RCC 7860 (cell line): ENCODE results near the gene SCAF11.
"Not testable (repeated sequence)": the region's sequence is repeated elsewhere in the genome, so short reads cannot be mapped to it uniquely, and the experiment has no call there.

Source experiments
- DNase-seq: peaks from one replicate; pipeline ENCODE4 v3.0.0-alpha.2; 2015; ENCODE audit warnings: low spot score
- FAIRE-seq: peaks from 2 replicates; lab custom pipeline; 2012; peaks lifted over from hg19 to GRCh38; lab: Jason Lieb, UNC

SCAF11 gene, protein sequence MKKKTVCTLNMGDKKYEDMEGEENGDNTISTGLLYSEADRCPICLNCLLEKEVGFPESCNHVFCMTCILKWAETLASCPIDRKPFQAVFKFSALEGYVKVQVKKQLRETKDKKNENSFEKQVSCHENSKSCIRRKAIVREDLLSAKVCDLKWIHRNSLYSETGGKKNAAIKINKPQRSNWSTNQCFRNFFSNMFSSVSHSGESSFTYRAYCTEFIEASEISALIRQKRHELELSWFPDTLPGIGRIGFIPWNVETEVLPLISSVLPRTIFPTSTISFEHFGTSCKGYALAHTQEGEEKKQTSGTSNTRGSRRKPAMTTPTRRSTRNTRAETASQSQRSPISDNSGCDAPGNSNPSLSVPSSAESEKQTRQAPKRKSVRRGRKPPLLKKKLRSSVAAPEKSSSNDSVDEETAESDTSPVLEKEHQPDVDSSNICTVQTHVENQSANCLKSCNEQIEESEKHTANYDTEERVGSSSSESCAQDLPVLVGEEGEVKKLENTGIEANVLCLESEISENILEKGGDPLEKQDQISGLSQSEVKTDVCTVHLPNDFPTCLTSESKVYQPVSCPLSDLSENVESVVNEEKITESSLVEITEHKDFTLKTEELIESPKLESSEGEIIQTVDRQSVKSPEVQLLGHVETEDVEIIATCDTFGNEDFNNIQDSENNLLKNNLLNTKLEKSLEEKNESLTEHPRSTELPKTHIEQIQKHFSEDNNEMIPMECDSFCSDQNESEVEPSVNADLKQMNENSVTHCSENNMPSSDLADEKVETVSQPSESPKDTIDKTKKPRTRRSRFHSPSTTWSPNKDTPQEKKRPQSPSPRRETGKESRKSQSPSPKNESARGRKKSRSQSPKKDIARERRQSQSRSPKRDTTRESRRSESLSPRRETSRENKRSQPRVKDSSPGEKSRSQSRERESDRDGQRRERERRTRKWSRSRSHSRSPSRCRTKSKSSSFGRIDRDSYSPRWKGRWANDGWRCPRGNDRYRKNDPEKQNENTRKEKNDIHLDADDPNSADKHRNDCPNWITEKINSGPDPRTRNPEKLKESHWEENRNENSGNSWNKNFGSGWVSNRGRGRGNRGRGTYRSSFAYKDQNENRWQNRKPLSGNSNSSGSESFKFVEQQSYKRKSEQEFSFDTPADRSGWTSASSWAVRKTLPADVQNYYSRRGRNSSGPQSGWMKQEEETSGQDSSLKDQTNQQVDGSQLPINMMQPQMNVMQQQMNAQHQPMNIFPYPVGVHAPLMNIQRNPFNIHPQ (N-terminal part only)

DNA sequence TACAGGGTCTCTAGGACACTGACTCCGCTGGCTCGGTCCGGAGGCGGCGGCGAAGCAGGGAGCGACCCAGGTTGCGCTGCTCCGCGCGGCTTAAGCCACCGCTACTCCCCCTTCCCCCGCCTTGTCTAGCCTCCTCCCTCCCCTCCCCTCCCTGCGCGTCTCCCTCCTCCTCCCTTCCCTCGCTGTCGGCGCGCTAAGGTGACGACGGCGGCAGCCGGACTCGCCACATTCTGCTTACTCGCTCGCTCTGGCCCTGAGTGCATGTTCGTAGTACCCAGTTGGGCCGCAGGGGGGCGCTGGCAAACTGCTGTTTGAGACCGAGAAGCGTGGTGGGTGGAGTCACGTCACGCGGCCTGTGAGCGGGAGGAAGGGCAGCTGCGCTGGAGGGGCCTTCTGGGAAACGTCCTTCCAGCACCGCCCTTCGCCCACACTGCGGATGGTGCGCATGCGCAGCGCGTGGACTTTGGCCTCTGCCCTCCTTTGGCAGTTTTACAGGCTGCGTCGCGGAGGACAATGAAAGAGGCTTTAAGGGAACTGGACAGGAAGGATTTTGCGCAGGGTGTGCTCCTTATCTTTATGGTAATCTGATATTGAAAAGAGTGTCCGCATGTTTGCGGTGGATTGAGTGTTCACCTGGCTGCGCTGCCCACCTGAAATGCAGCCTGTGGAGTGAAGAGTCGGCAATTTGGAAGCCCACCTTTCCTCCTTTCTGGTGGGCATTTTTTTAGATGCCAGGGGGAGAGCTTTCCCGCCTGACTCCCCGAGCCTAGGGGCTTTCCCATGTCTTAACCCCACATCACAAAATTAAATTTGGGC lies at the start of gene SCAF11:
SCAF11 (minus strand) TSS at position 107 of the 816 bp plus-strand sequence. CDS start 26,407 bp downstream, outside the sequence.
- peak; percentile 97 for DNase-seq
- peak; percentile 77 for FAIRE-seq

GRCh38 chr12:46037066-46037465 lies 46.7 kb upstream of the SCAF11 start:
- not testable (repeated sequence) for FAIRE-seq, DNase-seq

GRCh38 chr12:46027172-46027571 lies 36.8 kb upstream of the SCAF11 start:
- FAIRE-seq (no peak), DNase-seq (no peak)

- DNase-seq = no peak
- FAIRE-seq = no peak
Observed at GRCh38 chr12:46024099-46024498, 33.7 kb upstream of the SCAF11 start.

DNA sequence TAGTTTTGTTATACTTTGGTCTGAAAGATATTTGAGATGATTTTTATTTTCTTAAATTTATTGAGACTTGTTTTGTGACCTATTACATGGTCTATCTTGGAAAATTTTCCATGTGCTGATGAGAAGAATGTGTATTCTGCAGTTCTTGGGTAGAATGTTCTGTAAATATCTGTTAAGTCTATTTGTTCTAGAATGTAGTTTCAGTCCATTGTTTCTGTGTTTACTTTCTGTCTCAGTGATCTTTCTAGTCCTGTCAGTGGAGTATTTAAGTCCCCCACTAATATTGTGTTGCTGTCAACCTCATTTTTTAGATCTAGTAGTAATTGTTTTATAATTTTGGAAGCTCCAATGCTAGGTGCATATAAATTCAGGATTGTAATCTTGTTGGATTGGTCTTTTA lies 30.4 kb upstream of the SCAF11 start:
- FAIRE-seq (no peak), DNase-seq (no peak)

DNA sequence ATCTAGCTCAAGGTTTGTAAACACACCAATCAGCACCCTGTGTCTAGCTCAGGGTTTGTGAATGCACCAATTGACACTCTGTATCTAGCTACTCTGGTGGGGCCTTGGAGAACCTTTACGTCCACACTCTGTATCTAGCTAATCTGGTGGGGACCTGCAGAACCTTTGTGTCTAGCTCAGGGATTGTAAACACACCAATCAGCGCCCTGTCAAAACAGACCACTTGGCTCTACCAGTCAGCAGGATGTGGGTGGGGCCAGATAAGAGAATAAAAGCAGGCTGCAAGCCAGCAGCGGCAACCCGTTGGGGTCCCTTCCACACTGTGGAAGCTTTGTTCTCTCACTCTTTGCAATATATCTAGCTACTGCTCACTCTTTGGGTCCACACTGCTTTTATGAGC lies 28.3 kb upstream of the SCAF11 start:
- not testable (repeated sequence) for FAIRE-seq

DNA sequence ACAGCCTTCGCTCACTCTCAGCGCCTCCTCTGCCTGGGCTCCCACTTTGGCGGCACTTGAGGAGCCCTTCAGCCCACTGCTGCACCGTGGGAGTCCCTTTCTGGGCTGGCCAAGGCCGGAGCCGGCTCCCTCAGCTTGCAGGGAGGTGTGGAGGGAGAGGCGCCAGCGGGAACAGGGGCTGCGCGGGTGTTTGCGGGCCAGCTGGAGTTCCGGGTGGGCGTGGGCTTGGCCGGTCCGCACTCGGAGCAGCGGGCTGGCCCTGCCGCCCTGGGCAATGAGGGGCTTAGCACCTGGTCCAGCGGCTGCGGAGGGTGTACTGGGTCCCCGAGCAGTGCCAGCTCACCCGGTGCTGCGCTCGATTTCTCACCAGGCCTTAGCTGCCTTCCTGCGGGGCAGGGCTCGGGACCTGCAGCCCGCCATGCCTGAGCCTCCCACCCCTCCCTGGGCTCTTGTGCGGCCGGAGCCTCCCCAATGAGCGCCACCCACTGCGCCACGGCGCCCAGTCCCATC lies 27.5 kb upstream of the SCAF11 start:
- not testable (repeated sequence) for FAIRE-seq, DNase-seq

More for the DNA sequence above, 28.3 kb upstream of the SCAF11 start:
- DNase-seq = not testable (repeated sequence)

GRCh38 chr12:46005823-46006222 lies 15.4 kb upstream of the SCAF11 start:
- FAIRE-seq (no peak), DNase-seq (no peak)

DNA sequence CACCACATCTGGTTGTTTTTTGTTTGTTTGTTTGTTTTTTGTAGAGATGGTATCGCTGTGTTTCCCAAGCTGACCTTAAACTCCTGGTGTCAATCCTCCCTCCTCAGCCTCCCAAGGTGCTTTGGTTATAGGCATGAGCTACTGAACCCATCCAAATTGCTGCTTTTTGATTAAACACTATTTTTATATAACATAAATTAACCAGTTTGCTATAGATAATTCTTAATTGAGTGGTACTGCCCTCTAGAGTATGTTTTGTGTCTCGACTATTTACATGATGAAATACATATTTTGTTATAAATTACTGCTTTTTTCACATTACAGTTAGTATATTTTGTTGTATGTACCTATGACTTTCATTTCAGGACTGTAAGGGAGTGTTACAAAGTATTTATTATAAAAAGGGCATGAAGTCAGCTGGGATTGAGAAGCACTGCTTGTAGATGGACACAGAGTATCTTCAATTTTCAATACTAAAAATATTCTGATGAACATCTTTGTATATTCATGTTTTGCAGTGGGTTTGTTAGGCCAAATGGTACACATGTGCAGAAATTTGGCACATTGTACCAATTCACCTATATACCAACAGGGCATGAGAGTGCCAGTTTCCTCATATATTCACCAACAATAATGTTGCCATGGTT lies 14.9 kb upstream of the SCAF11 start:
- no peak for FAIRE-seq

DNA sequence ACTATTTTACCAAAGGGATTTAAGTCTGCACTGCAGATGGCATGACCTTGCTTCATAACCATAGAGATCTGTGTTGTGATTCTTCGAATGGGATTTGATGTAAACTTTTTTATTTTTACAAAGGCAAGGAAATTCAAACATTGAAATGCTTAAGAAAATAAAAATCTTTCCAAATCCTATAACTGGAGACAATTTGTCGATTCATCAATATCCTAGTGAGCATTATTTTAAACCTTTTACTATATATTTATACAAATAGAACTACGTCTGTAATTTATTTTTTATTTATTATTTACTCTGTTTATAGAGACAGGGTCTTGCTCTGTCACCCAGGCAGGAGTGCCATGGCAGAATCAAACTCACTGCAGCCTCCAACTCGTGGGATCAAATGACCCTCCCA lies 14.3 kb upstream of the SCAF11 start:
- FAIRE-seq (no peak), DNase-seq (no peak)

More for the DNA sequence above, 14.9 kb upstream of the SCAF11 start:
- no peak for DNase-seq

DNA sequence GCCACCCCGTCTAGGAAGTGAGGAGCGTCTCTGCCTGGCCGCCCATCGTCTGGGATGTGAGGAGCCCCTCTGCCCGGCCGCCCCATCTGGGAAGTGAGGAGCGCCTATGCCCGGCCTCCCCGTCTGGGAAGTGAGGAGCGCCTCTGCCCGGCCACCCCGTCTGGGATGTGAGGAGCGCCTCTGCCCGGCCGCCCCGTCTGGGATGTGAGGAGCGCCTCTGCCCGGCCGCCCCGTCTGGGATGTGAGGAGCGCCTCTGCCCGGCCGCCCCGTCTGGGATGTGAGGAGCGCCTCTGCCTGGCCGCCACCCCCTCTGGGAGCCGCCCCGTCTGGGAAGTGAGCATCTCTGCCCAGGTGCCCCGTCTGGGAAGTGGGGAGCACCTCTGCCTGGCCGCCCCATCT lies 9.7 kb upstream of the SCAF11 start:
- not testable (repeated sequence) for DNase-seq, FAIRE-seq

GRCh38 chr12:45994736-45995135 lies 4.4 kb upstream of the SCAF11 start:
- FAIRE-seq (no peak), DNase-seq (no peak)

GRCh38 chr12:45991284-45992249 lies 1.2 kb upstream of the SCAF11 start:
- peak; percentile 20 for FAIRE-seq
- peak; percentile 75 for DNase-seq

GRCh38 chr12:45989721-45990467 lies 480 bp downstream of the SCAF11 start:
- DNase-seq = peak; percentile 44

GRCh38 chr12:45989287-45989686 lies 1.1 kb downstream of the SCAF11 start:
- no peak for FAIRE-seq
- no peak for DNase-seq

More at GRCh38 chr12:45989721-45990467, 480 bp downstream of the SCAF11 start:
- no peak for FAIRE-seq

DNA sequence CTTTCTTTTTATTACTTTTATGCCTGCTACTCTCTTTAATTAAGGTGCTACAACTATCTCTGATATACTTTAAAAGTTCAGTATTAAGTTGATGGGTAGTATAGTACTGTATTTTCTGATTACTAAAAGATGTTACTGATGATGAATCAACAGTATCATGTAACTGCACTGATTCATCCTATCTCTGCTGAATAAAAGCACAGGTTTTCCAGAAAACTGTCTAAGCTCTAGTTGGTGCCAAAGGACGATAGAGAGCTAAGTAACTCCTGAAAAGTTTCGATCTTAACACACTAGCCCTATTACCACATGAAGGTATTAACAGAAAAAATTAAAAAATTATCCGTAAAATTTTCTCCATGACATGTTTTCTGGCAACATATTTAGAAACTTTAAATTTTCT lies 2.1 kb downstream of the SCAF11 start:
- FAIRE-seq (no peak), DNase-seq (peak; percentile 14)

DNA sequence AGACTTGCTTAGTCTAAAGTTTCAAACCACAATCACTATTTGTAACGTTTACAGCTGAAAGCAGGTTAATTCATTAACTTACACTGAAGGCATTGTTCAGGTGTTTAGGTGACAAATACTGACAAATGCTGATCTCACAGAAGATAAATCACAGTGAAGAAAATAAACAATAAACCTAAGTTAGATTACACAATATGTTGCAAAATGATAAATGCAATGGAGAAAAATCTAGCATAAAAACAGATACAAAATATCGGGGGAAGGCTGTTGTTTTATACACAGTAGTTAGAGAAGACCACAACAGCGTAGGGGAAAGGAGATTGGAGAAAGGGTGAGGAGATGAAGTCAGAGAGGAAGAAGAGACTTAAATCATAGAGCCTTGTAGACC lies 3.0 kb downstream of the SCAF11 start:
- FAIRE-seq = no peak
- DNase-seq = no peak
